GM18873 (cell line): ENCODE data around the gene CR1L.
"Not testable (repeated sequence)": the region's sequence is repeated elsewhere in the genome, so short reads cannot be mapped to it uniquely, and the experiment has no call there.

Experiments
- ATAC-seq: cut with Tn5 transposase; IDR thresholded peaks from one replicate; pipeline ENCODE4 v1.9.1; 2021; ENCODE audit warnings: mild to moderate bottlenecking, moderate library complexity, moderate number of reproducible peaks; ENCODE audit not compliant: unreplicated experiment, low FRiP score

Gene CR1L

GRCh38 chr1:207644852-207645634 is at the start of gene CR1L:
CR1L (plus strand) TSS chr1:207645133; CDS start chr1:207645234, 101 bp downstream.
- ATAC-seq: no peak

GRCh38 chr1:207603777-207604176 is 41.2 kb upstream of the CR1L start:
- no peak for ATAC-seq

GRCh38 chr1:207605444-207606361 is 39.2 kb upstream of the CR1L start:
- ATAC-seq: no peak

- no peak for ATAC-seq
Measured at GRCh38 chr1:207606362-207606755, 38.6 kb upstream of the CR1L start.

- no peak for ATAC-seq
Measured at GRCh38 chr1:207612762-207613161, 32.2 kb upstream of the CR1L start.

GRCh38 chr1:207619871-207620542 is 24.9 kb upstream of the CR1L start:
- peak; percentile 88 for ATAC-seq

GRCh38 chr1:207620543-207620893 is 24.4 kb upstream of the CR1L start:
- ATAC-seq: no peak

GRCh38 chr1:207625504-207626071 is 19.3 kb upstream of the CR1L start:
- ATAC-seq: not testable (repeated sequence)

GRCh38 chr1:207626972-207627337 is 18.0 kb upstream of the CR1L start:
- no peak for ATAC-seq

- ATAC-seq: no peak
Measured at GRCh38 chr1:207627496-207627895, 17.4 kb upstream of the CR1L start.

- no peak for ATAC-seq
Measured at GRCh38 chr1:207628776-207629175, 16.2 kb upstream of the CR1L start.

GRCh38 chr1:207631137-207631536 is 13.8 kb upstream of the CR1L start:
- ATAC-seq: no peak

- ATAC-seq: no peak
Measured at GRCh38 chr1:207633226-207633625, 11.7 kb upstream of the CR1L start.

GRCh38 chr1:207633699-207634289 is 11.1 kb upstream of the CR1L start:
- ATAC-seq: not testable (repeated sequence)

GRCh38 chr1:207634293-207634692 is 10.6 kb upstream of the CR1L start:
- not testable (repeated sequence) for ATAC-seq

- ATAC-seq: not testable (repeated sequence)
Measured at GRCh38 chr1:207635569-207636186, 9.3 kb upstream of the CR1L start.

GRCh38 chr1:207638487-207639145 is 6.3 kb upstream of the CR1L start:
- not testable (repeated sequence) for ATAC-seq

GRCh38 chr1:207639362-207639761 is 5.6 kb upstream of the CR1L start:
- not testable (repeated sequence) for ATAC-seq

GRCh38 chr1:207644166-207644851 is 624 bp upstream of the CR1L start:
- ATAC-seq: no peak
